HCT116 (cell line): ENCODE measurements around the gene SEL1L2. TPM values are rescaled to one million over a fixed set of nuclear protein-coding genes. Genes with fewer than 3 reads are reported as not detected.

ENCODE experiments used
- ATAC-seq: fragments of 200-7000 bp; cut with Tn5 transposase; 2 replicates; pipeline ENCODE4 v1.9.1; 2020; ENCODE audit warnings: mild to moderate bottlenecking, moderate library complexity
- BruUV-seq: library from RNA; stranded (reverse); fragments of 400-500 nt; replicated peaks from 2 replicates; lab custom pipeline; 2021; lab: Mats Ljungman, UMichigan
- CTCF ChIA-PET: fragments of 300-600 bp; sonication (Branson Sonifier 250); formaldehyde crosslinking; loops from one replicate; lab custom pipeline; 2021; ENCODE audit warnings: antibody characterized with exemption; lab: Charles Lee
- POLR2A ChIA-PET: fragments of 300-600, 350-600 bp; sonication (Branson Sonifier 250); formaldehyde crosslinking; loops from one replicate; lab custom pipeline; 2021; ENCODE audit warnings: antibody characterized with exemption; lab: Charles Lee
- RAD21 ChIA-PET, 2 experiments: fragments of 300-600 bp; sonication (Branson Sonifier 250); formaldehyde crosslinking; loops; one replicate each; lab custom pipeline; 2023; ENCODE audit warnings: low total read pairs in 2 of 2; ENCODE audit not compliant: uncharacterized antibody in 2 of 2, unreplicated experiment in 2 of 2, low non-redundant PET in 1 of 2; lab: Charles Lee
- DNase-seq: peaks from one replicate; pipeline ENCODE4 v3.0.0-alpha.2; 2010; ENCODE audit warnings: low read depth, low spot score
- H2AFZ ChIP-seq: fragments of 200-600 bp; shearing (Covaris generic), sonication (generic); 2 replicates; pipeline ENCODE4 v1.6.1; 2017; ENCODE audit warnings: low read depth, mixed run types, mixed read lengths, antibody characterized with exemption, low read length; ENCODE audit not compliant: poor library complexity, severe bottlenecking
- H3K27ac ChIP-seq: 2 replicates; pipeline ENCODE4 v1.5.1; 2012; ENCODE audit warnings: low read depth, low read length
- H3K27me3 ChIP-seq: fragments of 200-600 bp; sonication (generic); 2 replicates; pipeline ENCODE4 v1.6.1; 2016; ENCODE audit warnings: mixed run types, low read length, mixed read lengths; ENCODE audit not compliant: insufficient read depth
- H3K36me3 ChIP-seq, 2 experiments: fragments of 200-500 bp in 1 of 2; fragments of 200-600 bp in 1 of 2; sonication (Bioruptor generic) in 1 of 2; sonication (generic) in 1 of 2; 2 replicates each; pipeline versions ENCODE4 v1.5.1 to v1.6.1; 2014 to 2016; ENCODE audit warnings: low read length in 2 of 2, inconsistent platforms in 1 of 2, mixed read lengths in 1 of 2, mixed run types in 1 of 2; ENCODE audit not compliant: insufficient read depth in 2 of 2, control insufficient read depth in 1 of 2
- H3K4me1 ChIP-seq, 2 experiments: fragments of 200-600 bp in 1 of 2; sonication (generic) in 1 of 2; 2 replicates each; pipeline versions ENCODE4 v1.5.1 to v1.6.1; 2012 to 2017; ENCODE audit warnings: low read length in 2 of 2, inconsistent platforms in 1 of 2, mild to moderate bottlenecking in 1 of 2, mixed read lengths in 1 of 2, mixed run types in 1 of 2, moderate library complexity in 1 of 2; ENCODE audit not compliant: insufficient read depth in 2 of 2, control insufficient read depth in 1 of 2
- H3K4me2 ChIP-seq: fragments of 200-600 bp; sonication (generic); 2 replicates; pipeline ENCODE4 v1.6.1; 2017; ENCODE audit warnings: mixed run types, low read length, mixed read lengths
- H3K4me3 ChIP-seq, 2 experiments: fragments of 200-600 bp in 1 of 2; sonication (generic) in 1 of 2; replicated peaks in 1 of 2; 2 replicates each; pipeline ENCODE4 v1.5.1; 2011 to 2016; ENCODE audit warnings: low read length in 2 of 2, control low read depth in 1 of 2, low read depth in 1 of 2, mild to moderate bottlenecking in 1 of 2, mixed read lengths in 1 of 2, mixed run types in 1 of 2
- H3K79me2 ChIP-seq: fragments of 200-600 bp; sonication (generic); 2 replicates; pipeline ENCODE4 v1.6.1; 2017; ENCODE audit warnings: mild to moderate bottlenecking, mixed run types, low read length, moderate library complexity, mixed read lengths; ENCODE audit not compliant: insufficient read depth
- H3K9ac ChIP-seq: fragments of 200-600 bp; sonication (generic); 2 replicates; pipeline ENCODE4 v1.6.1; 2016; ENCODE audit warnings: low read length, mixed read lengths
- H3K9me2 ChIP-seq: fragments of 200-600 bp; sonication (generic), shearing (Covaris generic); 2 replicates; pipeline ENCODE4 v1.6.1; 2017; ENCODE audit warnings: mixed run types, mild to moderate bottlenecking, moderate library complexity; ENCODE audit not compliant: insufficient read depth
- H3K9me3 ChIP-seq, 2 experiments: fragments of 200-500 bp in 1 of 2; fragments of 200-600 bp in 1 of 2; sonication (Bioruptor generic) in 1 of 2; sonication (generic) in 1 of 2; 2 replicates each; pipeline ENCODE4 v1.6.1; 2014 to 2017; ENCODE audit warnings: low read length in 2 of 2, mixed read lengths in 2 of 2, inconsistent platforms in 1 of 2, low read depth in 1 of 2, mild to moderate bottlenecking in 1 of 2, mixed run types in 1 of 2, moderate library complexity in 1 of 2; ENCODE audit not compliant: control insufficient read depth in 1 of 2, insufficient read depth in 1 of 2
- H4K20me1 ChIP-seq: fragments of 200-600 bp; sonication (generic), shearing (Covaris generic); 2 replicates; pipeline ENCODE4 v1.6.1; 2017; ENCODE audit warnings: mixed run types, mild to moderate bottlenecking, moderate library complexity; ENCODE audit not compliant: insufficient read depth
- CBX3 ChIP-seq: IDR thresholded peaks from 2 replicates; pipeline ENCODE4 v1.6.1; 2012; ENCODE audit warnings: low read depth
- CEBPB ChIP-seq: IDR thresholded peaks from 2 replicates; pipeline ENCODE4 v1.6.1; 2012; ENCODE audit warnings: low read depth
- EZH2phosphoT487 ChIP-seq: fragments of 200-600 bp; IDR thresholded peaks from 2 replicates; pipeline ENCODE4 v1.6.1; 2018; ENCODE audit warnings: antibody characterized with exemption, borderline replicate concordance
- FOSL1 ChIP-seq: IDR thresholded peaks from 2 replicates; pipeline ENCODE4 v1.6.1; 2012; ENCODE audit warnings: low read depth
- JUND ChIP-seq: IDR thresholded peaks from 2 replicates; pipeline ENCODE4 v1.6.1; 2012
- MAX ChIP-seq: IDR thresholded peaks from 2 replicates; pipeline ENCODE4 v1.6.1; 2012
- POLR2AphosphoS5 ChIP-seq: IDR thresholded peaks from 2 replicates; pipeline ENCODE4 v1.6.1; 2011; ENCODE audit warnings: mild to moderate bottlenecking, low read depth, low read length, moderate library complexity
- SIN3A ChIP-seq: IDR thresholded peaks from 2 replicates; pipeline ENCODE4 v1.6.1; 2012; ENCODE audit warnings: low read depth
- SP1 ChIP-seq: IDR thresholded peaks from 2 replicates; pipeline ENCODE4 v1.6.1; 2012; ENCODE audit warnings: low read depth
- YY1 ChIP-seq: IDR thresholded peaks from 2 replicates; pipeline ENCODE4 v1.6.1; 2011; ENCODE audit warnings: low read length, low read depth, moderate library complexity, mild to moderate bottlenecking; ENCODE audit not compliant: insufficient replicate concordance; ENCODE audit errors: extremely low read depth
- ZFX ChIP-seq: fragments of 450-650 bp; IDR thresholded peaks from 2 replicates; pipeline ENCODE4 v1.6.1; 2017
- ZNF274 ChIP-seq: fragments of 200-500 bp; sonication (Bioruptor generic); IDR thresholded peaks from 2 replicates; pipeline ENCODE4 v1.6.1; 2014; ENCODE audit warnings: mild to moderate bottlenecking, low read depth, low read length, inconsistent platforms
- intact Hi-C: fragments of 100-400 bp; cut with micrococcal nuclease; formaldehyde crosslinking; loops from 2 replicates; pipeline ENCODE4 v1.10.0; 2022
- total RNA-seq: library from RNA; stranded (reverse); gene quantifications from one replicate; pipeline ENCODE4 v1.2.1, GENCODE V29; 2021; ENCODE audit not compliant: unreplicated experiment
- TF ChIP-seq, protein P1 (sequence below), 3 experiments: fragments of 200-600 bp in 1 of 3; sonication (generic) in 1 of 3; IDR thresholded peaks in 2 of 3; conservative IDR thresholded peaks in 1 of 3; 2 replicates each; pipeline ENCODE4 v1.5.1; 2012 to 2017; ENCODE audit warnings: low read depth in 2 of 3, low read length in 2 of 3, antibody characterized with exemption in 1 of 3, borderline replicate concordance in 1 of 3, control low read depth in 1 of 3, mild to moderate bottlenecking in 1 of 3, mixed read lengths in 1 of 3, mixed run types in 1 of 3, moderate library complexity in 1 of 3; ENCODE audit not compliant: insufficient read depth in 1 of 3
- TF ChIP-seq, protein P2 (sequence below): IDR thresholded peaks from 2 replicates; pipeline ENCODE4 v1.6.1; 2011; ENCODE audit warnings: mild to moderate bottlenecking, low read length, moderate library complexity; ENCODE audit not compliant: insufficient replicate concordance; ENCODE audit errors: extremely low read depth

The SEL1L2 gene
- total RNA-seq, 1 experiment from 2014 or later, result not detected

DNA sequence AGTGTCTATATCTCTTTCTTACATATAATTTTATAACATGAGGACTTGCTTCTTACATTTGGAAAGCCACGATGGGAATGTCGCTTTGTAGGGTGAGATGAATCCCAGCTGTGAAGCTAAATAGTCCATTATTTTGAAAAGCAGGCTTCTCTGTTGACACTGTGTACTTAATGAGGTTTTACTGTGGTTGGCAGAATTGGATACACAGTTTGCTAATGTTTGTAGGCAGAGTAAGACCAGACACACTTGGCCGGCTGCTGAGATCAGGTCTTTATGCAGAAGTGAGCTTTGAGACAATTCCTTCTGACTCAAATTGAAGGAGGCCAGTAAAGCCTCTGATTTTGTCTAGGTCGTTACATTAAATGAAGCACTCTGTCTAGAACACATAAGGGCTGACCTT lies 112.6 kb downstream of the SEL1L2 start (continued):
- TF ChIP-seq, protein P1, sequence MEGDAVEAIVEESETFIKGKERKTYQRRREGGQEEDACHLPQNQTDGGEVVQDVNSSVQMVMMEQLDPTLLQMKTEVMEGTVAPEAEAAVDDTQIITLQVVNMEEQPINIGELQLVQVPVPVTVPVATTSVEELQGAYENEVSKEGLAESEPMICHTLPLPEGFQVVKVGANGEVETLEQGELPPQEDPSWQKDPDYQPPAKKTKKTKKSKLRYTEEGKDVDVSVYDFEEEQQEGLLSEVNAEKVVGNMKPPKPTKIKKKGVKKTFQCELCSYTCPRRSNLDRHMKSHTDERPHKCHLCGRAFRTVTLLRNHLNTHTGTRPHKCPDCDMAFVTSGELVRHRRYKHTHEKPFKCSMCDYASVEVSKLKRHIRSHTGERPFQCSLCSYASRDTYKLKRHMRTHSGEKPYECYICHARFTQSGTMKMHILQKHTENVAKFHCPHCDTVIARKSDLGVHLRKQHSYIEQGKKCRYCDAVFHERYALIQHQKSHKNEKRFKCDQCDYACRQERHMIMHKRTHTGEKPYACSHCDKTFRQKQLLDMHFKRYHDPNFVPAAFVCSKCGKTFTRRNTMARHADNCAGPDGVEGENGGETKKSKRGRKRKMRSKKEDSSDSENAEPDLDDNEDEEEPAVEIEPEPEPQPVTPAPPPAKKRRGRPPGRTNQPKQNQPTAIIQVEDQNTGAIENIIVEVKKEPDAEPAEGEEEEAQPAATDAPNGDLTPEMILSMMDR (IDR thresholded peaks at IDR 0.05 in 2 of 3, conservative IDR thresholded peaks at IDR 0.05 in 1 of 3; ENCODE audit: borderline replicate concordance in 1 of 3, insufficient read depth in 1 of 3, low read depth in 2 of 3, low read length in 2 of 3), result no peak
- TF ChIP-seq, protein P2, sequence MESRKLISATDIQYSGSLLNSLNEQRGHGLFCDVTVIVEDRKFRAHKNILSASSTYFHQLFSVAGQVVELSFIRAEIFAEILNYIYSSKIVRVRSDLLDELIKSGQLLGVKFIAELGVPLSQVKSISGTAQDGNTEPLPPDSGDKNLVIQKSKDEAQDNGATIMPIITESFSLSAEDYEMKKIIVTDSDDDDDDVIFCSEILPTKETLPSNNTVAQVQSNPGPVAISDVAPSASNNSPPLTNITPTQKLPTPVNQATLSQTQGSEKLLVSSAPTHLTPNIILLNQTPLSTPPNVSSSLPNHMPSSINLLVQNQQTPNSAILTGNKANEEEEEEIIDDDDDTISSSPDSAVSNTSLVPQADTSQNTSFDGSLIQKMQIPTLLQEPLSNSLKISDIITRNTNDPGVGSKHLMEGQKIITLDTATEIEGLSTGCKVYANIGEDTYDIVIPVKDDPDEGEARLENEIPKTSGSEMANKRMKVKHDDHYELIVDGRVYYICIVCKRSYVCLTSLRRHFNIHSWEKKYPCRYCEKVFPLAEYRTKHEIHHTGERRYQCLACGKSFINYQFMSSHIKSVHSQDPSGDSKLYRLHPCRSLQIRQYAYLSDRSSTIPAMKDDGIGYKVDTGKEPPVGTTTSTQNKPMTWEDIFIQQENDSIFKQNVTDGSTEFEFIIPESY, result no peak
- TF ChIP-seq ZNF274 (no peak), CBX3 (no peak)

DNA sequence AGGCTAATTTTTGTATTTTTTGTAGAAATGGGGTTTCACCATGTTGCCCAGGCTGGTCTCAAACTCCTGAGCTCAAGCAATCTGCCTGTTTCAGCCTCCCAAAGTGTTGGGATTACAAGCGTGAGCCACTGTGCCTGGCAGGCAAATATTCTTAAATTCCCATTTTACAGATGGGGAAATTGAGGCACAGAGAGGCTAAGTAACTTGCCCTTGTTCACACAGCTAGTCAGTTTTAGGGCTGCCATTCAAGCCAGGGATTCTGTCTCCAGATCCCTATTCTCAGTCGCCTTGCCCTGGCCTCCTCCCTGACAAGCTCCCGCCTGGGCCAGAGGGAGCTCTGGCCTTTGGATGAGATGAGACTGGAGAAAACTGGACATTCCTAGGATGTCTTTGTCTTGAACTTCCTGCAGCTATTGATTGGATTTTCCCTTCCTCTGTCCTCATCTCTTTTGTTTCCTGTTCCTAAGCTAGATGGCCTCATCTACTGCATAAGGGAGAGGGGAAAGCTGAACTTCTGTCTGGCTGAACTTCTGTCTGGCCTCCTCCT lies 115.1 kb downstream of the SEL1L2 start:
- TF ChIP-seq EZH2phosphoT487, result no peak
- no peak for TF ChIP-seq SP1
- no peak for TF ChIP-seq CBX3
- TF ChIP-seq FOSL1, result no peak
- no peak for TF ChIP-seq SIN3A
- TF ChIP-seq CEBPB, result no peak
- TF ChIP-seq JUND, result no peak
- TF ChIP-seq POLR2AphosphoS5, result no peak
- no peak for TF ChIP-seq YY1
- no peak for TF ChIP-seq MAX
- TF ChIP-seq ZFX, result no peak
- TF ChIP-seq, protein P2, result no peak
- TF ChIP-seq, all 23 proteins: peak for 0
- Histone ChIP-seq H3K4me3 (no peak overlapping the region), H3K9me3 (no peaks in the 10 kb centered on the region), H3K9me2 (no peaks in the 10 kb centered on the region), H4K20me1 (no peaks in the 10 kb centered on the region), H2AFZ (no peak overlapping the region), H3K4me1 (no peaks in the 10 kb centered on the region), H3K27ac (no peak overlapping the region), H3K79me2 (no peaks in the 10 kb centered on the region), H3K4me2 (no peak overlapping the region), H3K36me3 (no peaks in the 10 kb centered on the region), H3K9ac (no peak overlapping the region), H3K27me3 (no peaks in the 10 kb centered on the region)
- ChIA-PET RAD21 (no interaction called here), POLR2A (no interaction called here), CTCF (no interaction called here)
- intact Hi-C loops, result no loop called here
- no peak for DNase-seq
- ATAC-seq, result no peak
- no TSS peak for BruUV-seq
